GM13976 (cell line): ENCODE measurements around the gene PYGB.

Experiments
- DNase-seq: peaks from one replicate; pipeline ENCODE4 v3.0.0; 2012; ENCODE audit warnings: low spot score
- CTCF ChIP-seq: IDR thresholded peaks from 2 replicates; pipeline ENCODE4 v1.5.1; 2012; ENCODE audit warnings: borderline replicate concordance, mild to moderate bottlenecking; ENCODE audit not compliant: insufficient read depth; ENCODE audit errors: extremely low read depth, missing control alignments, control extremely low read depth
- in situ Hi-C: fragments of 300-500 bp; cut with MboI; formaldehyde crosslinking; loops from one replicate; pipeline ENCODE4 v1.12.0; 2022; ENCODE audit warnings: low sequenced_read_pairs, mixed read lengths, inconsistent platforms; ENCODE audit not compliant: unreplicated experiment

Gene PYGB

GRCh38 chr20:25313593-25313992, 65.7 kb downstream of the PYGB start:
- no peak for TF ChIP-seq CTCF
- in situ Hi-C loops, result no loop called here
- DNase-seq, result no peak

GRCh38 chr20:25314497-25315417, 66.9 kb downstream of the PYGB start:
- no peak for DNase-seq
- in situ Hi-C loops, result no loop called here
- no peak for TF ChIP-seq CTCF

GRCh38 chr20:25315418-25316210, 67.7 kb downstream of the PYGB start:
- no peak for TF ChIP-seq CTCF
- no peak for DNase-seq
- in situ Hi-C loops, result no loop called here

GRCh38 chr20:25316506-25317190, 68.8 kb downstream of the PYGB start:
- TF ChIP-seq CTCF, result no peak
- in situ Hi-C loops, result no loop called here
- DNase-seq, result no peak

GRCh38 chr20:25317351-25318075, 69.6 kb downstream of the PYGB start:
- in situ Hi-C loops, result no loop called here
- no peak for DNase-seq
- no peak for TF ChIP-seq CTCF
